Liver (tissue), 9 donors: ENCODE results near the gene TNS1. TPM values are rescaled to one million over a fixed set of nuclear protein-coding genes. Genes with fewer than 3 reads are reported as not detected.

Source experiments
- DNase-seq: peaks from one replicate; pipeline ENCODE4 v3.0.0-alpha.2; 2017; ENCODE audit warnings: low spot score
- H3K27ac ChIP-seq, 2 donors: one replicate each; pipeline ENCODE4 v1.7.0; 2013; ENCODE audit warnings: inconsistent platforms in 2 of 2, low read length in 2 of 2, control low read depth in 1 of 2, low read depth in 1 of 2, mild to moderate bottlenecking in 1 of 2
- H3K27me3 ChIP-seq, 4 donors: one replicate each; pipeline versions ENCODE4 v1.6.1 to v1.7.0; 2013; ENCODE audit warnings: low read length in 3 of 4, inconsistent platforms in 1 of 4, mild to moderate bottlenecking in 1 of 4, moderate library complexity in 1 of 4; ENCODE audit not compliant: control insufficient read depth in 4 of 4, insufficient read depth in 4 of 4
- H3K36me3 ChIP-seq, 4 donors: one replicate each; pipeline versions ENCODE4 v1.6.1 to v1.7.0; 2013; ENCODE audit warnings: low read length in 3 of 4, mild to moderate bottlenecking in 3 of 4, low read depth in 1 of 4, moderate library complexity in 1 of 4; ENCODE audit not compliant: control insufficient read depth in 4 of 4, insufficient read depth in 3 of 4
- H3K4me1 ChIP-seq, 4 donors: one replicate each; pipeline versions ENCODE4 v1.6.1 to v1.7.0; 2013; ENCODE audit warnings: low read length in 3 of 4, mild to moderate bottlenecking in 3 of 4, moderate library complexity in 1 of 4; ENCODE audit not compliant: control insufficient read depth in 4 of 4, insufficient read depth in 4 of 4
- H3K4me3 ChIP-seq, 3 donors: one replicate each; pipeline versions ENCODE4 v1.6.1 to v1.7.0; 2013; ENCODE audit warnings: low read length in 3 of 3, control low read depth in 1 of 3, low read depth in 1 of 3, mild to moderate bottlenecking in 1 of 3
- H3K9ac ChIP-seq, 2 donors: one replicate each; pipeline ENCODE4 v1.7.0; 2013; ENCODE audit warnings: low read length in 2 of 2, mild to moderate bottlenecking in 2 of 2, moderate library complexity in 2 of 2, control low read depth in 1 of 2, low read depth in 1 of 2
- H3K9me3 ChIP-seq, 4 donors: one replicate each; pipeline versions ENCODE4 v1.6.1 to v1.7.0; 2013; ENCODE audit warnings: low read length in 3 of 4; ENCODE audit not compliant: control insufficient read depth in 4 of 4
- EGR1 ChIP-seq, 2 donors: IDR thresholded peaks; 2 replicates each; pipeline ENCODE4 v1.6.1; 2016 to 2018; ENCODE audit warnings: antibody characterized with exemption in 2 of 2, low read depth in 2 of 2
- FOXA1 ChIP-seq: IDR thresholded peaks from 2 replicates; pipeline ENCODE4 v1.6.1; 2016; ENCODE audit warnings: antibody characterized with exemption
- FOXA2 ChIP-seq: IDR thresholded peaks from 2 replicates; pipeline ENCODE4 v1.6.1; 2016; ENCODE audit warnings: antibody characterized with exemption
- GABPA ChIP-seq, 2 donors: IDR thresholded peaks in 1 of 2; conservative IDR thresholded peaks in 1 of 2; 2 replicates each; pipeline ENCODE4 v1.6.1; 2016; ENCODE audit warnings: antibody characterized with exemption in 2 of 2, mild to moderate bottlenecking in 1 of 2, moderate library complexity in 1 of 2
- HNF4A ChIP-seq, 2 donors: conservative IDR thresholded peaks; 2 replicates each; pipeline ENCODE4 v1.6.1; 2016; ENCODE audit warnings: antibody characterized with exemption in 2 of 2, mild to moderate bottlenecking in 2 of 2
- HNF4G ChIP-seq: IDR thresholded peaks from 2 replicates; pipeline ENCODE4 v1.6.1; 2016; ENCODE audit warnings: antibody characterized with exemption
- JUND ChIP-seq, 2 donors: IDR thresholded peaks; 2 replicates each; pipeline ENCODE4 v1.6.1; 2016; ENCODE audit warnings: antibody characterized with exemption in 2 of 2
- NR2F2 ChIP-seq: IDR thresholded peaks from 2 replicates; pipeline ENCODE4 v1.6.1; 2016; ENCODE audit warnings: antibody characterized with exemption
- RAD21 ChIP-seq, 2 donors: IDR thresholded peaks; 2 replicates each; pipeline ENCODE4 v1.6.1; 2016; ENCODE audit warnings: antibody characterized with exemption in 2 of 2, mild to moderate bottlenecking in 2 of 2
- RXRA ChIP-seq, 2 donors: IDR thresholded peaks; 2 replicates each; pipeline ENCODE4 v1.6.1; 2017 to 2018; ENCODE audit warnings: antibody characterized with exemption in 2 of 2, mild to moderate bottlenecking in 1 of 2
- SP1 ChIP-seq: IDR thresholded peaks from 2 replicates; pipeline ENCODE4 v1.6.1; 2018; ENCODE audit warnings: antibody characterized with exemption, mild to moderate bottlenecking
- TAF1 ChIP-seq: conservative IDR thresholded peaks from 2 replicates; pipeline ENCODE4 v1.6.1; 2016; ENCODE audit warnings: antibody characterized with exemption, mild to moderate bottlenecking
- WGBS: extraction: QIAGEN DNeasy Blood & Tissue Kit; methylation state at CpG from one replicate; pipeline ENCODE4 v1.1.7; 2013; 5-methylcytosine and 5-hydroxymethylcytosine counted together
- polyA plus RNA-seq, 2 donors: library from polyadenylated mRNA; stranded (reverse) in 1 of 2; unstranded in 1 of 2; fragments of 200-250 nt in 1 of 2; fragments of >200 nt in 1 of 2; fragmentation: Nextera tagmentation in 1 of 2; extraction: Ambion mirVana in 1 of 2; gene quantifications; one replicate each; pipeline versions ENCODE4 v1.2.1 to v1.2.3, GENCODE V29; 2013 to 2015
- total RNA-seq, 2 donors: library from RNA; depleted of rRNA; stranded (reverse); fragments of >200 nt; gene quantifications; one replicate each; pipeline ENCODE4 v1.2.3, GENCODE V29; 2014
- TF ChIP-seq, protein P1 (sequence below): IDR thresholded peaks from 2 replicates; pipeline ENCODE4 v1.6.1; 2016; ENCODE audit warnings: antibody characterized with exemption, mild to moderate bottlenecking
- TF ChIP-seq, protein P2 (sequence below): fragments of 150-350 bp; IDR thresholded peaks from 2 replicates; pipeline ENCODE4 v1.5.1; 2017; ENCODE audit warnings: improper control_type of control experiment, low read depth, low read length; ENCODE audit not compliant: missing input control
- TF ChIP-seq, protein P3 (sequence below): IDR thresholded peaks from 2 replicates; pipeline ENCODE4 v1.6.1; 2016; ENCODE audit warnings: antibody characterized with exemption
- TF ChIP-seq, protein P4 (sequence below): IDR thresholded peaks from 2 replicates; pipeline ENCODE4 v1.6.1; 2016; ENCODE audit warnings: antibody characterized with exemption
- TF ChIP-seq, protein P5 (sequence below): IDR thresholded peaks from 2 replicates; pipeline ENCODE4 v1.6.1; 2016; ENCODE audit warnings: antibody characterized with exemption
- donor health status: healthy.
- donor health status: healthy.
- donor health status: healthy.
- donor health status: healthy.
- donor health status: healthy.

Gene TNS1
- total and polyA plus RNA-seq, 4 donors: 16.3 to 128 (median 57.3) TPM

DNA sequence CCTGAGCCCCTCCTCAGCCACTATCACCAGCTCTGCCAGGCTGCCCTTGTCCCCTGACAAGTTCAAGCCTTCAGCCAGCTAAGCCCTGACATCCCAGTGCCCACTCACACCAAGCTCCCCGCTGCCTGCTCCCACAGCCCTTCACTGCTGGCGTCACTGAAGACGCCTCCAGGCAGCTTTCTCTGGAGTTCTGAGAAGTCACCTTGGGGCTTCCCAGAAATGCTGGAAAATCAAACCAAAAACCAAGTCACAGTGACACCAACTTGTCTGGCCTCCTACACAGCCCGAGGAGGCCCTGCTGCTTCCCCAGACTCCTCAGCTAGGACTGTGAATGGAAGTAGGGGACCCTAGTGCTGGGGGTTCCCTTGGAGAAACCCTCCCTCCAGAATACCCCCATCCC, 2.2 kb upstream of the TNS1 start (continued):
- TF ChIP-seq, protein P1, sequence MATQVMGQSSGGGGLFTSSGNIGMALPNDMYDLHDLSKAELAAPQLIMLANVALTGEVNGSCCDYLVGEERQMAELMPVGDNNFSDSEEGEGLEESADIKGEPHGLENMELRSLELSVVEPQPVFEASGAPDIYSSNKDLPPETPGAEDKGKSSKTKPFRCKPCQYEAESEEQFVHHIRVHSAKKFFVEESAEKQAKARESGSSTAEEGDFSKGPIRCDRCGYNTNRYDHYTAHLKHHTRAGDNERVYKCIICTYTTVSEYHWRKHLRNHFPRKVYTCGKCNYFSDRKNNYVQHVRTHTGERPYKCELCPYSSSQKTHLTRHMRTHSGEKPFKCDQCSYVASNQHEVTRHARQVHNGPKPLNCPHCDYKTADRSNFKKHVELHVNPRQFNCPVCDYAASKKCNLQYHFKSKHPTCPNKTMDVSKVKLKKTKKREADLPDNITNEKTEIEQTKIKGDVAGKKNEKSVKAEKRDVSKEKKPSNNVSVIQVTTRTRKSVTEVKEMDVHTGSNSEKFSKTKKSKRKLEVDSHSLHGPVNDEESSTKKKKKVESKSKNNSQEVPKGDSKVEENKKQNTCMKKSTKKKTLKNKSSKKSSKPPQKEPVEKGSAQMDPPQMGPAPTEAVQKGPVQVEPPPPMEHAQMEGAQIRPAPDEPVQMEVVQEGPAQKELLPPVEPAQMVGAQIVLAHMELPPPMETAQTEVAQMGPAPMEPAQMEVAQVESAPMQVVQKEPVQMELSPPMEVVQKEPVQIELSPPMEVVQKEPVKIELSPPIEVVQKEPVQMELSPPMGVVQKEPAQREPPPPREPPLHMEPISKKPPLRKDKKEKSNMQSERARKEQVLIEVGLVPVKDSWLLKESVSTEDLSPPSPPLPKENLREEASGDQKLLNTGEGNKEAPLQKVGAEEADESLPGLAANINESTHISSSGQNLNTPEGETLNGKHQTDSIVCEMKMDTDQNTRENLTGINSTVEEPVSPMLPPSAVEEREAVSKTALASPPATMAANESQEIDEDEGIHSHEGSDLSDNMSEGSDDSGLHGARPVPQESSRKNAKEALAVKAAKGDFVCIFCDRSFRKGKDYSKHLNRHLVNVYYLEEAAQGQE: no peak
- TF ChIP-seq JUND (IDR thresholded peaks at IDR 0.05) (no peak), RXRA (IDR thresholded peaks at IDR 0.05) (no peak), RAD21 (IDR thresholded peaks at IDR 0.05) (no peak), FOXA2 (no peak)

DNA sequence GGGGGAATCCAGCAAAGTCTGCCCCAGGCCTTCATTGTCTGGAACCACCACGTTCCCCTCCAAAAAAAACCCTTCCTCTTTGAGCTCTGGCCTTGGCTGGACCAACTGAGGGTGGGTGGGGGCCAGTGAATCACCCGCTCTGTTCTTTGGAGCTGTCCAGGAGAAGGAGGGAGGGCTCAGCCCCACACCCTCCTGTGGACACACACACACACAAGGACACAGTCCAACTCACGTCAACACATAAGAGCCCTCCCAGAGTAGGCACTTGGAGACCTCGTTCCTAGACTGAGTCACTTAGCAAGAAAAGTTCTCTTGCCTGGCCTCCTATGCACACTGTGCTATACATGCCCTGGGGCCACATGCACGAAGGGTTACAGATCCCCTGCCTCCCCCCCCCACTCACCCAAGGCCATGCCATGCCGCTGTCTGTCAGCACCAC, 1.2 kb upstream of the TNS1 start:
- Histone ChIP-seq H3K36me3 (no peaks in the 10 kb centered on the region), H3K9me3 (no peaks in the 10 kb centered on the region), H3K27me3 (no peaks in the 10 kb centered on the region), H3K9ac (no peak overlapping the region), H3K4me3 (no peak overlapping the region), H3K4me1 (no peaks in the 10 kb centered on the region), H3K27ac (no peak overlapping the region)
- TF ChIP-seq SP1 (no peak), RXRA (IDR thresholded peaks at IDR 0.05) (no peak), RAD21 (IDR thresholded peaks at IDR 0.05) (no peak), GABPA (IDR thresholded peaks at IDR 0.05 in 1 of 2, conservative IDR thresholded peaks at IDR 0.05 in 1 of 2) (no peak), HNF4A (conservative IDR thresholded peaks at IDR 0.05) (no peak), EGR1 (IDR thresholded peaks at IDR 0.05; ENCODE audit: low read depth in 2 of 2) (no peak), HNF4G (no peak), TAF1 (no peak), NR2F2 (no peak), FOXA1 (no peak)
- TF ChIP-seq, protein P2, sequence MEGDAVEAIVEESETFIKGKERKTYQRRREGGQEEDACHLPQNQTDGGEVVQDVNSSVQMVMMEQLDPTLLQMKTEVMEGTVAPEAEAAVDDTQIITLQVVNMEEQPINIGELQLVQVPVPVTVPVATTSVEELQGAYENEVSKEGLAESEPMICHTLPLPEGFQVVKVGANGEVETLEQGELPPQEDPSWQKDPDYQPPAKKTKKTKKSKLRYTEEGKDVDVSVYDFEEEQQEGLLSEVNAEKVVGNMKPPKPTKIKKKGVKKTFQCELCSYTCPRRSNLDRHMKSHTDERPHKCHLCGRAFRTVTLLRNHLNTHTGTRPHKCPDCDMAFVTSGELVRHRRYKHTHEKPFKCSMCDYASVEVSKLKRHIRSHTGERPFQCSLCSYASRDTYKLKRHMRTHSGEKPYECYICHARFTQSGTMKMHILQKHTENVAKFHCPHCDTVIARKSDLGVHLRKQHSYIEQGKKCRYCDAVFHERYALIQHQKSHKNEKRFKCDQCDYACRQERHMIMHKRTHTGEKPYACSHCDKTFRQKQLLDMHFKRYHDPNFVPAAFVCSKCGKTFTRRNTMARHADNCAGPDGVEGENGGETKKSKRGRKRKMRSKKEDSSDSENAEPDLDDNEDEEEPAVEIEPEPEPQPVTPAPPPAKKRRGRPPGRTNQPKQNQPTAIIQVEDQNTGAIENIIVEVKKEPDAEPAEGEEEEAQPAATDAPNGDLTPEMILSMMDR: no peak
- TF ChIP-seq, protein P3, sequence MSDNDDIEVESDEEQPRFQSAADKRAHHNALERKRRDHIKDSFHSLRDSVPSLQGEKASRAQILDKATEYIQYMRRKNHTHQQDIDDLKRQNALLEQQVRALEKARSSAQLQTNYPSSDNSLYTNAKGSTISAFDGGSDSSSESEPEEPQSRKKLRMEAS: no peak
- TF ChIP-seq, protein P4, sequence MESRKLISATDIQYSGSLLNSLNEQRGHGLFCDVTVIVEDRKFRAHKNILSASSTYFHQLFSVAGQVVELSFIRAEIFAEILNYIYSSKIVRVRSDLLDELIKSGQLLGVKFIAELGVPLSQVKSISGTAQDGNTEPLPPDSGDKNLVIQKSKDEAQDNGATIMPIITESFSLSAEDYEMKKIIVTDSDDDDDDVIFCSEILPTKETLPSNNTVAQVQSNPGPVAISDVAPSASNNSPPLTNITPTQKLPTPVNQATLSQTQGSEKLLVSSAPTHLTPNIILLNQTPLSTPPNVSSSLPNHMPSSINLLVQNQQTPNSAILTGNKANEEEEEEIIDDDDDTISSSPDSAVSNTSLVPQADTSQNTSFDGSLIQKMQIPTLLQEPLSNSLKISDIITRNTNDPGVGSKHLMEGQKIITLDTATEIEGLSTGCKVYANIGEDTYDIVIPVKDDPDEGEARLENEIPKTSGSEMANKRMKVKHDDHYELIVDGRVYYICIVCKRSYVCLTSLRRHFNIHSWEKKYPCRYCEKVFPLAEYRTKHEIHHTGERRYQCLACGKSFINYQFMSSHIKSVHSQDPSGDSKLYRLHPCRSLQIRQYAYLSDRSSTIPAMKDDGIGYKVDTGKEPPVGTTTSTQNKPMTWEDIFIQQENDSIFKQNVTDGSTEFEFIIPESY: no peak
- TF ChIP-seq, protein P5, sequence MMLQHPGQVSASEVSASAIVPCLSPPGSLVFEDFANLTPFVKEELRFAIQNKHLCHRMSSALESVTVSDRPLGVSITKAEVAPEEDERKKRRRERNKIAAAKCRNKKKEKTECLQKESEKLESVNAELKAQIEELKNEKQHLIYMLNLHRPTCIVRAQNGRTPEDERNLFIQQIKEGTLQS: no peak
- TF ChIP-seq, protein P1: no peak
- no peak for DNase-seq
- WGBS: 84% methylated on average over 6 of the region's 6 CpGs
